Measurements from ENCODE around the gene IRF8. TPM values are rescaled to one million over a fixed set of nuclear protein-coding genes. Genes with fewer than 3 reads are reported as not detected.

Gene IRF8
- total and polyA plus RNA-seq, 2 donors from 2014 or later: 2.9 to 33.3 TPM

DNA sequence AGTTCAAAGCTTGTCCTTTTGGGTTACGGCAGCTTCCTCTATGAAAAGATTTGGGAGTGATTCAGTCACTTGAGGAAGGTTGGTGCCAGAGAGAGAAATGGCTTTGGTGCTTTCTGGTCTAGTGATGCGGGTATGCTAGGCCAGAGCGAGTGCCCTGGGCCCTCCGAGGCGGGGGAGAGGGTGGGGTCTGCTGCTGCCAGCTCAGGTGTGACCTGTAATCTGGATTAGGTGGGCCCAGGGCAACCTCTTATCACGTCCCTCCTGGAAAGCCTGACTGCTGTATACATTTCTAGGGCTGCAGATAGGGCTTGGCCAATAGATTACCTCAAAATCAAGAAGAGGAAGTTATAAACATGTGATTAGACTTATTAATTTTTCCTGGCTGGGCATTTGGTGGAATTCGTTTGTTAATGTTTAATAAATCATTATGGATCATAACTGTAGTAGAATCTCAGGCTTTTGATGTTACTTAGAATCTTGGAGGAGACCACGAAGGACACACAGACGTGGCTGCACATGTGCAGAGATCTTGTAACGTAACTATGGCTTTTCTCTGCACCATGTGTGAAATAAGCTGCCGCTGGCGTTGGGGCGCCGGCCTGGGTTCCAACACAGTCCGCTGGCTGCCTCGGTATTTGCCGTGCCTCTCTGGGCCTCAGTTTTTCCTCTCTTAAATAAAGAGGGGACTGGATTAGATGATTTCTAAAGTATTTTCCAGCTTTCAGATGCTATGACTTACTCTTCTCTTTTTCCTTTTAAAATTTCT lies 1.2 kb downstream of the IRF8 start:
- no peak for FAIRE-seq
- H3K4me3 ChIP-seq (ENCODE audit: low read length in 3 of 3): peak overlapping the region in 1 of 3 donors; percentile 76
- H3K9ac ChIP-seq (ENCODE audit: low read length in 3 of 3): peak overlapping the region in 1 of 3 donors; percentile 71
- TF ChIP-seq, protein P1, sequence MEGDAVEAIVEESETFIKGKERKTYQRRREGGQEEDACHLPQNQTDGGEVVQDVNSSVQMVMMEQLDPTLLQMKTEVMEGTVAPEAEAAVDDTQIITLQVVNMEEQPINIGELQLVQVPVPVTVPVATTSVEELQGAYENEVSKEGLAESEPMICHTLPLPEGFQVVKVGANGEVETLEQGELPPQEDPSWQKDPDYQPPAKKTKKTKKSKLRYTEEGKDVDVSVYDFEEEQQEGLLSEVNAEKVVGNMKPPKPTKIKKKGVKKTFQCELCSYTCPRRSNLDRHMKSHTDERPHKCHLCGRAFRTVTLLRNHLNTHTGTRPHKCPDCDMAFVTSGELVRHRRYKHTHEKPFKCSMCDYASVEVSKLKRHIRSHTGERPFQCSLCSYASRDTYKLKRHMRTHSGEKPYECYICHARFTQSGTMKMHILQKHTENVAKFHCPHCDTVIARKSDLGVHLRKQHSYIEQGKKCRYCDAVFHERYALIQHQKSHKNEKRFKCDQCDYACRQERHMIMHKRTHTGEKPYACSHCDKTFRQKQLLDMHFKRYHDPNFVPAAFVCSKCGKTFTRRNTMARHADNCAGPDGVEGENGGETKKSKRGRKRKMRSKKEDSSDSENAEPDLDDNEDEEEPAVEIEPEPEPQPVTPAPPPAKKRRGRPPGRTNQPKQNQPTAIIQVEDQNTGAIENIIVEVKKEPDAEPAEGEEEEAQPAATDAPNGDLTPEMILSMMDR (IDR thresholded peaks at IDR 0.05; ENCODE audit: borderline replicate concordance, extremely low read depth, insufficient read depth): no peak
- DNase-seq: peak in 1 of 5 donors; percentile 65
- H3K27me3 ChIP-seq (ENCODE audit: control insufficient read depth, insufficient read depth, low read length): peaks cover 7% of the 10 kb centered on the region
- H3K36me3 ChIP-seq (ENCODE audit: control insufficient read depth in 2 of 3, insufficient read depth in 3 of 3, low read length in 3 of 3): no peaks in the 10 kb centered on the region
- no peaks in the 10 kb centered on the region for H3K9me3 ChIP-seq (ENCODE audit: control insufficient read depth in 2 of 3, insufficient read depth in 1 of 3, low read length in 3 of 3)
- no peak overlapping the region for H3K27ac ChIP-seq (ENCODE audit: low read depth in 2 of 2, low read length in 2 of 2)
- H3K4me1 ChIP-seq (ENCODE audit: control insufficient read depth in 2 of 3, insufficient read depth in 2 of 3, low read depth in 1 of 3, low read length in 3 of 3): peaks cover 0 to 5% (median 0%) of the 10 kb centered on the region in 3 donors
- intact Hi-C loops (cut with DNase I): no loop called here

DNA sequence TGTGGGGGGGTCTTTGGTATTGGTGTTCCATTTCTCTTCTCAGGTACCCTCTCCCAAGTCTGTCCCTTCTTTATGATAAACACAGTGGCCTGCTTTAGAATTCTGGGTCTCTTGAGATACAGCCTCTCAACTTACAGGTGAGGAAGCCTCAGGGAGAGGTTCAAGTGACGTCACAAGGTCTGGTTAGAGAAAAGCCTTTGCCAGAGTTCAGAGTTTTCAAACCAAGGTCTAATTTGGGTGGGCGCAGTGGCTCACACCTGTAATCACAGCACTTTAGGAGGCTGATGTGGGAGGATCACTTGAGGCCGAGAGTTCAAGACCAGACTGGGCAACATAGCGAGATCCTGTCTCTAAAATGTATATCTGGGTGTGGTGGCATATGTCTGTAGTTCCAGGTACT lies 2.1 kb downstream of the IRF8 start:
- intact Hi-C loops (cut with DNase I): no loop called here
- no peaks in the 10 kb centered on the region for H3K36me3 ChIP-seq (ENCODE audit: control insufficient read depth in 2 of 3, insufficient read depth in 3 of 3, low read length in 3 of 3)
- H3K9me3 ChIP-seq (ENCODE audit: control insufficient read depth in 2 of 3, insufficient read depth in 1 of 3, low read length in 3 of 3): no peaks in the 10 kb centered on the region
- H3K4me1 ChIP-seq (ENCODE audit: control insufficient read depth in 2 of 3, insufficient read depth in 2 of 3, low read depth in 1 of 3, low read length in 3 of 3): peaks cover 0 to 5% (median 0%) of the 10 kb centered on the region in 3 donors
- DNase-seq (no peak), FAIRE-seq (no peak)
- H3K4me3 ChIP-seq (ENCODE audit: low read length in 3 of 3): no peak overlapping the region
- peaks cover 7% of the 10 kb centered on the region for H3K27me3 ChIP-seq (ENCODE audit: control insufficient read depth, insufficient read depth, low read length)
- TF ChIP-seq, protein P1 (IDR thresholded peaks at IDR 0.05; ENCODE audit: borderline replicate concordance, extremely low read depth, insufficient read depth): no peak
- no peak overlapping the region for H3K9ac ChIP-seq (ENCODE audit: low read length in 3 of 3)
- H3K27ac ChIP-seq (ENCODE audit: low read depth in 2 of 2, low read length in 2 of 2): no peak overlapping the region

DNA sequence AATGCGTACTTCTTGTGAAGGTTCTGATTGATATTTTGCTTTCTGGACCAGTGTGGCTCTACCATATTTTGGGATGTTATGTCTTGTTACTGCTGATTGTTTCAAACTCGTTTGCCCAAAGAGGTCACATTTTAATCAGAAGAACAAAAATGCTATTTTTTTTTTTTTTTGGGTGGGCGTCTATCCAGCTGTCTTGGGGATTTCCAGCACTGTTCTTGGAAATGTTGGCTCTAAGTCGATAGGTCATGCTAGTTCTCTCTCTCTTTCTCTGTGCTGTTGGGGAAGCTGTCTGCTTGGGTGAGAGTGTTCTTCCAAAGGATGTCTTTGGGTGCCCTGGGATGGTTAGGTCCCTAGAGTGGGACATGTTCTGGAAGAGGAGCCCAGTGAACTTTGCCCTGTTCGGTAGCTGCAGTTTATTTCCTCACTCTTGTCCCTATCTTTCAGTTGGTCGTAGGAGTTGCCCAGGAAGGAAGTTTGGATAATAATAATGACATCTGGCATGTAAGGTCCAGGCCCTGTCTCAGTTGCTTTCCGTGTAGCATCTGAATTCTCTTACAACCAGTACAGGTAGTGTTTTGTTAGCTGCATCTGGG lies 2.9 kb downstream of the IRF8 start:
- Histone ChIP-seq H3K4me3 (ENCODE audit: low read length in 3 of 3) (peak overlapping the region in 1 of 3 donors; percentile 8), H3K4me1 (ENCODE audit: control insufficient read depth in 2 of 3, insufficient read depth in 2 of 3, low read depth in 1 of 3, low read length in 3 of 3) (peaks cover 0 to 5% (median 0%) of the 10 kb centered on the region in 3 donors), H3K9me3 (ENCODE audit: control insufficient read depth in 2 of 3, insufficient read depth in 1 of 3, low read length in 3 of 3) (no peaks in the 10 kb centered on the region), H3K27ac (ENCODE audit: low read depth in 2 of 2, low read length in 2 of 2) (no peak overlapping the region), H3K27me3 (ENCODE audit: control insufficient read depth, insufficient read depth, low read length) (peaks cover 7% of the 10 kb centered on the region), H3K9ac (ENCODE audit: low read length in 3 of 3) (no peak overlapping the region), H3K36me3 (ENCODE audit: control insufficient read depth in 2 of 3, insufficient read depth in 3 of 3, low read length in 3 of 3) (no peaks in the 10 kb centered on the region)
- FAIRE-seq: no peak
- TF ChIP-seq, protein P1 (IDR thresholded peaks at IDR 0.05; ENCODE audit: borderline replicate concordance, extremely low read depth, insufficient read depth): no peak
- DNase-seq: peak in 1 of 5 donors; percentile 48
- intact Hi-C loops (cut with DNase I): no loop called here

All from kidney (tissue), 14 donors.